GM12874 (cell line): ENCODE measurements around the gene OAF.

Source experiments
- TF ChIP-seq, protein P1 (sequence below): IDR thresholded peaks from 2 replicates; pipeline ENCODE4 v1.5.1; 2011; ENCODE audit warnings: low read depth, mild to moderate bottlenecking, control low read depth, low read length, moderate library complexity; ENCODE audit not compliant: insufficient read depth

Gene OAF

DNA sequence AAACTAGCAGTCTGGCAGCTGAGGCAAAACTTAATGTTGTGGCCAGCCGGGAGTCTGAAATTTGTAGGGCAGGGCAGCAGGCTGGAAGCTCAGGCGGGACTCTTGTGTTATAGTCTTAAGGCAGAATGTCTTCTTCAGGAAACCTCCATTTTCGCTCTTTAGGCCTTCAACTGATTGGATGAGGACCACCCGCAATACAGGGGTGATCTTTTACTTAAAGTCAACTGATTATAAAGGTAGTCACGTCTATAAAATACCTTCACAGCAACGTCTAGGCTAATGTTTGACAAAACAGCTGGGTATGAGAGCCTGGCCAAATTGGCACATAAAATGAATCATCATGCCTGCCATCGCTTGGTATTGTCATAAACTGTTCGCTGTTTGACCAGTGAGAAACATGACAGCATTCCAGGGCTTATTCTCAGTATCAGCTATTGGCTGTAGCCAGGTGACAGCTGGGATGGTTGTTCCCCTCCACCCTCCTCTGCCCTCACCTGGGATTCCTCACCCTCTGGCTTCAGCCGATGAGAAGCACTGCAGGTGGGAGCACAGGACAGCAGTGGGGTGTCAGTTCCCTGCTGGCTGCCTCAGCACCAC lies 22.5 kb downstream of the OAF start:
- TF ChIP-seq, protein P1, sequence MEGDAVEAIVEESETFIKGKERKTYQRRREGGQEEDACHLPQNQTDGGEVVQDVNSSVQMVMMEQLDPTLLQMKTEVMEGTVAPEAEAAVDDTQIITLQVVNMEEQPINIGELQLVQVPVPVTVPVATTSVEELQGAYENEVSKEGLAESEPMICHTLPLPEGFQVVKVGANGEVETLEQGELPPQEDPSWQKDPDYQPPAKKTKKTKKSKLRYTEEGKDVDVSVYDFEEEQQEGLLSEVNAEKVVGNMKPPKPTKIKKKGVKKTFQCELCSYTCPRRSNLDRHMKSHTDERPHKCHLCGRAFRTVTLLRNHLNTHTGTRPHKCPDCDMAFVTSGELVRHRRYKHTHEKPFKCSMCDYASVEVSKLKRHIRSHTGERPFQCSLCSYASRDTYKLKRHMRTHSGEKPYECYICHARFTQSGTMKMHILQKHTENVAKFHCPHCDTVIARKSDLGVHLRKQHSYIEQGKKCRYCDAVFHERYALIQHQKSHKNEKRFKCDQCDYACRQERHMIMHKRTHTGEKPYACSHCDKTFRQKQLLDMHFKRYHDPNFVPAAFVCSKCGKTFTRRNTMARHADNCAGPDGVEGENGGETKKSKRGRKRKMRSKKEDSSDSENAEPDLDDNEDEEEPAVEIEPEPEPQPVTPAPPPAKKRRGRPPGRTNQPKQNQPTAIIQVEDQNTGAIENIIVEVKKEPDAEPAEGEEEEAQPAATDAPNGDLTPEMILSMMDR: no peak

DNA sequence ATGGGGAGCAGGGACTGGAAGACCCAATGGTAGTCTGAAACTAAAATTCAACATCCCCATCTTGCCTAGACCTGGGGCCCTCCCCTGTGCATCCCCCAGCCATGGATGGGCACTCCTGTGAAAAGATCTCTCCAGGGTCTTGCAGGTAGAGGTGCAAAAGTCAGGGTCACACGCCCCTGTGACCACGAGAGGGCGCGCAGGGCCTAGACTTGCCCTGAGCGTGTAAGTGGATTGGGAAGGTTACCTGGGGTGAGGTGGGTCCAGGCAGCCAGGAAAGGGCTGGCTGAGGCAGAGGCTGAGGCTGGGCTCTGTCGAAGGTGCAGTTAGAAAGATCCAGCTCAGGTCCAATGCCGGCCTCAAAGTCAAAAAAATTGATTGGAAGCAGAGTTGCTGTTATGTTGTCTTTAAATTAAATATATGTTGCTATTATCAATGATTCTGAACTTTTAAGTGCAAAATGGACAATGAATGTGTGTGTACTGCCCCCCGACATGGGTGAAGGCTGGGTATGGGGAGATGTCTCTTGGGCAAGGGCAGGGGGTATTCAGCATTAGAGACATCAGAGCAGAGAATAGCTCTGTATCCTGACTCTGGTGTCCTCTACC lies 24.3 kb downstream of the OAF start:
- TF ChIP-seq, protein P1: peak; percentile 90

DNA sequence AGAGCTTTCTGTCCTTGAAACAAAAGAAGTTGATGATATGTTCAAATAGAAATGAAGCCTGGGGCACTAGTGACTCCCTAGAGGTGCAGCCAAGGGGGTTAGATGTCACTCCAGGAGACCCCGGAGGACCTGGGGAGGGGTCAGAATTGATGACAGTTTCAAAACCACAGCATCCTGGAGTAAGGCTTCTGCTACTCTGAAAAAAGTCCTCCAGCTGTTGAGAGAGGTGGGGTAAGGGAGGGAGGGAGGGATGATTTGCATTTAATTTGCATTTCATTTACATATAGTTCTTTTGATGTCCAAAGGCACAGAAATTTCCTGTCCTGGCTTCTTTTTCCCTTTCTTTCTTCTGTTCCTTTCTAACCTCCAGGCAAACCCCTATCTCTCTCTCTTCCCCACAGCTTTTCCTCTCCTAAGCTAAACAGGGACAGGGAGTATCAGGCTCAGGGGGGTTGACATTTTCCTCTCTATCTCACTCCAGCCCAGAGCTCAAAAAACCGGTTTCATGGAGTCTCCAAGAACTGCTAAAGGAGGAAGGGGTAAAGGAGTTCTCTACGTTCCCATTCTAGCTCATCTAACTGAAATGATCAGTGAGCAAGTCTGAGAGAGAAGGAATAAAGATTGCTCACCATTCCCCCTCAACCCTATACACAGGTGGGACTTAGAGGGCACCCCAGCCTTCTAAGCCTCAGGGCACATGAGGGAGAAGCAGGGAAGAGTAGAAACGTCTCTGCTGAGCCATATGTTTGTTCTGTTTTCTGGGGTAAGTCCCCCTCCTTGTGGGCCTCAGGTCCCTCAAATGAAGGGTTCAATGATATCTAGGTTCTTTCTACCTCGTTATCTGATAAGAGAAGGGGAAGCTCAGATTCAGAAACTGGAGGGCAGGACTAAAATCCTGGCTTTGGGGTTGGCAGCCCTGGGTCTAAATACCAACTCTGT lies 25.6 kb downstream of the OAF start:
- TF ChIP-seq, protein P1: no peak

DNA sequence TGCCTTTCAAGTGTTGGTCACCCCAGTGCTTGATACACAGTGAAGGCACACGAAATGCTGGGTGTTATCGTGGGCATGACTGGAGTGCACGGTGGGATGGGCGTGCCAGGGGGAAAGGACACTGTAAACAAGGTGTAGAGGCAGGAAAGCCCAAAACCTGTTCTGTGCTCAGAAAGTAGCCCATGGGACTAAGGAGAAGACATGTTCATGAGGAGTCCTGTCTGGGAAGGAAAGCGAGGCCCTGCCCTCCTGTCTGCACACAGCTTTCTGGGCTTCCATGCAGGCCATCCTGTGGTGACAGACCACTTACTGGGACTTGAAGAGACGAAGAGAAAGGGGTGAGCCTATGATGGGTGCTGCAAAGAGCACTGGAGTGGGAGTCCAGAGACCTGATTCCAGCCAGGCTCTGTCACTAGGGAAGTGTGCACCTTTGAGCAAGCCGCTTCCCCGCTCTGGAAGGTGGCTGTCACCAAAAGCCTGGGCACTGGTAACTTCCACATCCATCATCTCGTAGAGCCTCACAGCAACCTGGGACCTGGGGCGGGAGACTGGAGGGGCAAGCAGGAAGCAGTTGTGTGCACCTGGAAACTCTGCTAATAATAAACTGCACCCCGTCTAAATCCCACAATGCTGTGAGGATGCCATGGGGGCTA lies 28.3 kb downstream of the OAF start:
- TF ChIP-seq, protein P1: no peak

DNA sequence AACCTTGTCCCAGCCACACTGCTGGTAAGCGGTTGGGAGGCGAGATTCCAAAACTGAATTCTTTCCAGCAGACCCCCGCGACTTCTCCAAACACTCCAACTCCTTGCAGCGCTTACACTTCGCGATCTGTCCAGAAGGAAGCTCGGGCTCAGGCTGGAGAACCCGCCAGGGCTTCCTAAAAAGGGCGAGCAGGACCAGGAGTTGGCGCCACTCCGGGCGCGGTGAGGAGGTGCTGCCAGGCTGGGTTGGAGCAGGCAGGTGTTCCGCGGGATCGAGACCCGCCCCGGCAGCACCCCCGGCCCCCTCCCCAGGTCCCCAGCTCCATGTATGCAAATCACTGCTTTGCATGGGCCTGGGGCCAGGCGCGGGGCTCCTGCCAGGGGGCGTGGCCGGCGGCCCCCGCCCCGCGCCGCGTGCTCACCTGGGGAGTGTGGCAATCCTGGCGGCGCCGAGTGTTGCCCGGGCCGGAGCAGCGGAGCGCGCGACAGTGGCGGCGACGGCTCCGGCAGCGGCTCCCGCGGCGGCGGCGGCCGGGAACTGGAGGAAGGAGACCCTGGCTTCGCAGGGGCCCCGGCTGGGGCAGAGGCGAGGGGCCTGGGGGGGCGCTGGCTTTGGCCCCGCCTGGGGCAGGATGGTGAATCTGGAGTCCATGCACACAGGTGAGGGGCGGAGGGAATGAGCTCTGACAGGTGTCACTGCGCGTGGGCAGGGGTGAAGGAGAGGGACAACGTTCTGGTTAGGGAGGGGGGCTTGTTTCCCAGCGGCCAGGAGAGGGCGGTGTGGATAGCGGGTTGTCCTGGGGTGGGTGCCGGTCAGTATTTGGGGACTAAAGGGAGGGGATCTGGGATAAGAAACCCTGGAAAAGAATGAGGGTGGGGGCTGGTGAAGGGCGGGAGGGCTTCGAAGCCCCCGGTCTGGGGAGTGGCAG lies 29.1 kb downstream of the OAF start, which contains the start of gene POU2F3:
Gene POU2F3 (plus strand): TSS at position 428 of the 928 bp plus-strand sequence. CDS start 204 bp downstream, at position 632.
- TF ChIP-seq, protein P1: peak; percentile 35; the same call in 1 of the 2 replicates

DNA sequence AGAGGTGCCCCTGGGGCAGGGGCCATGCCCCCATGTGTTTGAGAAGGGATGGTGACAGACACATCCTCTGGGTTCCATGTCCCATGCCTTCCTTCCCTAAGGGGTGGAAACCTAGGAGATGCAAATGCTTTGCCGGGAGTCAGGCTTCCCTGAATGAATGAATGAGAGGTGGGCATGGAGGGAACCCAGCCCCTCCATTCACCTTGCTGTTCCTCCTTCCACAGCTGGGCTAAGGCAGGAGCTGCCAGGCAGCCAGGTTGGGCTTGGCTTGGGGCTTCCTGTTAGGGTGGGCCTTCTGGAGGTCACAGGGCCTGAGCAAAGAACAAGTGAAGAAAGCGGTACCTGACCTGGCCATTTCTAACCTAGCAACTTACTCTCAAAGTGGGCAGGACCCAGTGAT lies 30.0 kb downstream of the OAF start:
- TF ChIP-seq, protein P1: no peak
